Superior temporal gyrus (tissue), 1 donor: ENCODE measurements around the gene SLC51A.
A peak's percentile ranks its signal among the peaks of the same experiment; 100 is the strongest.

Source experiments
- DNase-seq: peaks from one replicate; pipeline ENCODE4 v3.0.0-alpha.2; 2016; ENCODE audit errors: extremely low spot score

Gene SLC51A

DNA sequence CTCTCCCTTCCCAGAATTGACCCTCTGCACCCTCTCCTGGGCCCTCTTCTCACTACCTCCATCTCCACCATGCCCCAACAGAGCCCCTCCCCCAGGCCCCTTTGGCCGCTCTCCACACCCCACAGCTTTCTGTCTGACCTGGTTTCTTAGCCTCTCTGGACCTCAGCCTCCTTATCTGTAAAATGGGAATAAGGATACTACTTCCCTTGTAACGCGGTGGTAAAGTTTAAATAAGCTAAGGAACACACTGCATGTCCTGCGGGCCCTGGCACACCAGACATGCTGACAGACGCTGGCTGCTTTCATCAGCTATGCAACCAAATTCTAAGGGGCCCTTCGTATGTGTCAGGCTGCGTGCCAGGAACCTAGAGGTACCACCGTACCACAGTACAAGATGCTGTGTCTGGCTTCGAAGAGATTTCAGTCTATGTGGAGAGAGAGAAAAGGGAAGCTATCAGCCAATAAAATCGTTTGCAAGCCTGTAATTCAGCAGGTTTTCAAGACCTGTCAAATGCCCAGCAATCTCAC, 777 bp upstream of the SLC51A start:
- no peak for DNase-seq

GRCh38 chr3:196216681-196217211, 412 bp downstream of the SLC51A start:
- no peak for DNase-seq

DNA sequence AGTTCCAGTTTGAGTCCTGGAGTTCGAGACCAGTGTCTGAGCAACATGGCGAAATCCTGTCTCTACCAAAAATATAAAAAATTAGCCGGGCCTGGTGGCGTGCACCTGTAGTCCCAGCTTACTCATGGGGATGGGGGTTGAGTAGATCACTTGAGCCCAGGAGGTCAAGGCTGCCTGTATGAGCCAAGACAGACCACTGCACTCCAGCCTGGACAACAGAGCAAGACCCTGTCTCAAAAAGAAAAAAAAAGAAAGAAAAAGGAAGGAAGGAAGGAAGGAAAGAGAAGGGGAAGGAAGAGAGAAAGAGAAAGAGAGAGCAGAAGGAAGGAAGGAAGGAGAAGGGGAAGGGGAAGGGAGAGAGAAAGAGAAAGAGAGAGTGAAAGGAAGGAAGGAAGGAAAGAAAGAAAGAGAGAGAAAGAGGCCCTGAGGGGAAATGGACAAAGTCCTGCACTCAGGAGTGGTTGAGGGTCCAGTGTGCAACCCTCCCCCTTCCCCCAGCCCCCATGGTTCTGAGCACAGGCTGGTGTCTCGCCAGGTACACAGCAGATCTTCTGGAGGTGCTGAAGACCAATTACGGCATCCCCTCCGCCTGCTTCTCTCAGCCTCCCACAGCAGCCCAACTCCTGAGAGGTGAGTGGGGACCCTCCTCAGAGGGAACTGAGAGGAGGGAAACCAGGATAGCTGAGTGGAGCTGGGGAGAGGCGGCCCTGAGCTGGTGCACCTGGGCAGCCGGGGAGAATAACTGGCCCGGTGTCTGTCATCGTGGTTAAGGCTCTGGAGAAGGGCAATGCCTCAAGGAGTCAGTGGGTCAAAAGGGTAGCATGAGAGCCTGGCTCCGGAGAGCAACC, 1.2 kb downstream of the SLC51A start:
- DNase-seq: no peak

DNA sequence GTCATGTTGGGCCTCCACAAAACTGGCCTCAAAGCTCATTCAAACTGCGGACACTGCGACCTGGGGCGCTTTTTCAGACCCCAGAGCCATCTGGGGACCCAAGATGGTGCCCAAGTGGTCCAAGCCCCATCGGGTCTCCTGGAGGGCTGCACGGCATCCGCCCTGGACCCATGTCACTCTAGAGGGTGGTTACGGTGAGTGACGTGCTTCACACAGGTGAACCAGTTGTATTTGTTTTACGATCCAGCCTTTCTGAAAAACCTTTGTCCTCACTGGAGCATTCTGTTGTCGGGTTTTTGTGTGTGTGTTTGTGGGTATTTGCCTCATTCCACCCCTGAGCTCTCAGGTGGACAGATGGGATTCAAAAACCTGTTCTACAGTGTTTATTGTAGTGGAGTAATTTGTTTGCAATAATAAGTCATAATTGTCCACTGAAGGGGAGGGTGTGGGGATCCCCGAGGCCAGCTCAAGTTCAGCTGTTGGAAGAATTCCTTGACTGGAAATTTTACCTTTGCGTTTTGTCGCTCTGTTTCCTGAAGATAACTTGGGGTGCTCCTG, 1.9 kb downstream of the SLC51A start:
- no peak for DNase-seq

- peak; percentile 75 for DNase-seq
Observed at GRCh38 chr3:196219194-196219969, 3.0 kb downstream of the SLC51A start.

- no peak for DNase-seq
Observed at GRCh38 chr3:196219970-196220311, 3.6 kb downstream of the SLC51A start.

DNA sequence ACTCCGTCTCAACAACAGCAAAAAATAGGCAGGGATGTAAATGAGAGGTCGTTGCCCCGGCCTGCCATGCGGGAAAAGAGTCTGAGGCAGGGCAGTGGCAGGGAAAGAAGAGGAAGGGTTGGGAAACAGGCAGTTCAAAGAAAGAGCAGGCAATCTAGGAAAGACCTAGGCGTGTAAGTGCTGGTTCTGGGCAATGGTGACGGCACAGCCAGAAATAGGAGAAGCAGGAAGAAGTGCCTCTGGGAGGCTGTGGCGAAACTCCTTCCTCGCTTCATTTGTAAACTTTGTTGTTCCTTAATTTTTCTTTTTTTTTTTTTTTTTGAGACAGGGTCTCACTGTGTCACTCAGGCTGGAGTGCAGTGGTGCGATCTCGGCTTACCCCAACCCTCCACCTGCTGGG, 4.3 kb downstream of the SLC51A start:
- DNase-seq: no peak

DNA sequence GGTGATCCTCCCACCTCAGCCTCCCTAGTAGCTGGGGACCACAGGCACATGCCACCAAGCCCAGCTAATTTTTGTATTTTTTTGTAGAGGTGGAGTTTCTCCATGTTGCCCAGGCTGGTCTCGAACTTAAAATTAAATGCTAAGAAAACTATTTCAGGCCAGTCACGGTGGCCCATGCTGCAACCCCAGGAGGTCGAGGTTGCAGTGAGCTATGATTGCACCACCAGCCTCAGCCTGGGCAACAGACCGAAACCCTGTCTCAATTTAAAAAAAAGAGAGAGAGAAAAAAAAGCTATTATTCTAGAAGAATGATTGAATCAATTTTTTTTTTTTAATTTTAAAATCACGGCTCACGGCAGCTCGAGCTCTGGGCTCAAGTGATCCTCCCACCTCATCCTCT, 4.7 kb downstream of the SLC51A start:
- no peak for DNase-seq

DNA sequence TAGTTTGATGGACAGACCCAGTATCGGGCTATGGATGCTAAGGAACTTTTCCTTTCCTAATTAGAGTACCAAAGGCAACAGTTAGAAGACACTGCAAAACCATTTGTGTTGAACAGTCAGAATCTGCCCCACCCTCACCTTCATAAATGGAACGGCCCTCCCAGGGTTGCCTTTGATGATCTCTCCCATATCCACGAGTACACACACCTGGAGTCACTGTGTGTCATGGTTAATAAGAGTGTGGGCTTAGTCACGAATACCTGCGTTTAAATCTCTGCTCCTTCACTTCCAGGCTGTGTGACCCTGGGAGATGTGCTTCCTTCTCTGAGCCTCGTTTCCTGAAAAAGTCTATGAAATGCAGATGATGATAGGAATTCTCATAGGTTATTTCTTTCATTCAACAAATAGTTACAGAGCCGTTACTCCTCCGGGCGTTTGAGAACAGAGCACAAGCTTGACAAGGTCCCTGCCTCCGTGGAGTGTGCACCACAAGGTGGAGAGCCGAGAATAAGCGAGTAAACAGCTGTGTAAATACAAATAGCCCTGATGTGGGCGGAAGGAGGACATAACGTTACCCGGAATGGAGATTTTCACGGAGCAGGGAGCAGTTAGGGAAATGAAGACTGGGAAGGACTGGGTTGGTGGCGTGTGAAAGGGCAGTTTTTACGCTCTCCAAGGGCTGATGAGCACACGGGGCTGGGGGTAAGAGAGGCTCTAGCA, 6.7 kb downstream of the SLC51A start:
- no peak for DNase-seq

- no peak for DNase-seq
Observed at GRCh38 chr3:196225086-196225485, 8.8 kb downstream of the SLC51A start.

- DNase-seq: no peak
Observed at GRCh38 chr3:196225763-196226364, 9.5 kb downstream of the SLC51A start.

DNA sequence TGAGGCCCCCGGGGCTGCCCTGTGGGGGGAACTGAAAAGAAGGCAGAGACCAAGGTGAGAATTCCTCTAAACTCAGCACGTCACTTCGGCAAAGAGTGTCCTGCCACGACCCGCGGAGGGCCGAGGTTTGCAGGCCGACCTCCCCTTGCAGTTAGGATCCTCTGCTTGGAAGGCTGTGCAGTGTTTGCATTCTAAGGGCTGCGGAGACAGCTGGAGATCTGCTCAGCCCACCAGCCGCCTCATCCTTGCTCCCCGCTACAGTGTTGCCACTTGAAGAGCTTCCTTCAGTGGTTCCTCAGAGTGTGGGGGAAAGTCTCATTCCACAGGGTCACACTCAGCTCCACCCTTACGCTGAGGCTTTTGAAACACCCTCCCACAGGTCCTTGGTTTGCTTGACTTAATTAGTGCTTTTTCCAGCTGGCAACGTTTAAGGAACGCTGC, 10.8 kb downstream of the SLC51A start:
- no peak for DNase-seq

DNA sequence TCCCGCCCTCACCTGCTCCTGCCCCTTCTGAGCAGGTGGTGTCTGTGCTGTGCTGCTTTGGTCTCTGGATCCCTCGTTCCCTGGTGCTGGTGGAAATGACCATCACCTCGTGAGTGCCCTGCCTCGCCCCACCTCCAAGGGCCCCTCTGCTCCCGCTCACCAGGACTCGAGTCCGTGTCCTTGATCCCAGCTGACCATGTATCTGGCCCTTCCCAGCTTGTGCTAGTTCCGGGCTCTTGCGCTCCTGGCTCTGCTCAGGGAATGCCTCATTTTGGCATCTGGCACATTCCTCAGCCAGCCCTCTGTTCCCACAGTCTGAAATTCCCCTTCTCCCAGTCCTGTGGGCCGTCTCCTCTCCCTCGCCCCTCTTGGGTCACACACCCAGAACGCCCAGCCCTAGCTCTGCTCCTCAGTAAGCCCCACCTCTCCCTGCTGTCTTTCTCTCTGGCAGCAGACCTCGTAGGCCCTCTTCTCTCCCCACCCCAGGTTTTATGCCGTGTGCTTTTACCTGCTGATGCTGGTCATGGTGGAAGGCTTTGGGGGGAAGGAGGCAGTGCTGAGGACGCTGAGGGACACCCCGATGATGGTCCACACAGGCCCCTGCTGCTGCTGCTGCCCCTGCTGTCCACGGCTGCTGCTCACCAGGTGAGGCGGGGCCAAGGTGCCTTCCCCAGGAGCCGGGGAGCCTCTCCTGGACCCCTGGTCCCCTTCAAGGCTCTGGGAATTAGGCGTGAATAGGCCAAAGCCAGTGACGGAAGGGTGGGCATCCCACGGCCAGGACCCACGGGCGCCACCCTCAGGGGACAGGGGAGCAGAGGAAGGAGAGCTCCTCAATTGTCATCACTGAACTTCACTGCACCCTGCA, 11.5 kb downstream of the SLC51A start:
- no peak for DNase-seq

DNA sequence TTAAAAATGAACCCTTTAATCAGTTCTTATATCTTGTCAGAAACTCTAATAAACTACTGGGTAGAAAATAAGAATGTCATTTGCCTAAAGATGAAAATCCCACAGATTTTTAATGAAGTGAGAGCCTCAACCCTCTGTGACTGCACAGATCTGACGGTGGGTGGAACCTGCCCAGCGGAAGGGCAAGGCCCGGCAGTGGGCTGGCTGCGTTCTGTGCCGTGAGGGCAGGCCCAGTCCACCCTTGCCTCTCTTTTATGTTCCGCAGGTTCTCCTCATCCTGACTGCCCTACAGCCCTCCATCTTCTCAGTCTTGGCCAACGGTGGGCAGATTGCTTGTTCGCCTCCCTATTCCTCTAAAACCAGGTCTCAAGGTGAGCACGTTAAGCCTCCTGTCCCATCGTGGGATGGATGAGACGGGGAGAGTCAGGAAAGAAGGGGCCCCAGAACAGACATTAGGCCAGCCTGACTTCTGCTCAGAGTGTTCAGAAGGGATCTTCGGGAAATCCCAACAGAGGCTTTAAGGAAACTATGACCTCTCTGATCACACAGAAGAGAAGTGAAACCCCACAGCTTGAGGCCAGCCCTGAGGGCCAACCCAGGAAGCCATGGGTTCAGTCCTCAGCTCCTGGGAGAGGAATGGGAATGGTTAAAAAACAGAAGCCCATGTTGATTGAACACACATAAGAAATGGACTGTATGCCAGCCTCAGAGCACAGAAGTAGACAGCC, 16.0 kb downstream of the SLC51A start:
- no peak for DNase-seq

- DNase-seq: no peak
Observed at GRCh38 chr3:196232882-196233251, 16.5 kb downstream of the SLC51A start.

DNA sequence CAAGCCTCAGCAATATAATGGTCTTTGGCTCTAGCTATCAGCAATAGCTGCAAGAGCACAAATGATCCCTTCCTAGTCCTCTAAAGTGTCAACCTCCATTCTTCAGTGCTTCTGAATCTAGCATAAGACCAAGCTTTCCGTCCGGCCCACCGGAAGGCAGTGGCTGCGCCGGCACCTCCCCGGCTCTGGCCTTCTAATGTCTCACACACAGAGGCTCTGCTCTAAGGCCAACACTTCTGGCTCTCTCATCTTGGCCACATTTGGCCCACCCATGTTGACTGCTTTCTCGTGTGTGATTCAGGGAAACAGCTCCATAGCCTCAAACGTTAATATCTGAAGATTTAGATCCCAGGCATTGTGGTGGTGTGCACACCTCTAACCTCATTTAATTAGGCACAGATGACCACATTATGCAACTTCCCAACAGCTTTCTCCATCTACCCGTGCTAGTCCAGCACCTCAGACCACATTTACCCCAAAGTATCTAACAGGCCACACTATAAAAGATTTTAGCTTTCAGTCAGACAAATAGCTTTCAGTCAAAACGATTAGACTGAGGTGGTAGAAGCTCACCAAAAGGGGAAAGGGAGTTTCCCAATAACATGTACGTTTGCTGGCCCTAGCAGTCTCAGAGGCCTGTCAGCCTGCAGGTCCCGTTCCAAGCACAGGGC, 19.3 kb downstream of the SLC51A start:
- no peak for DNase-seq

DNA sequence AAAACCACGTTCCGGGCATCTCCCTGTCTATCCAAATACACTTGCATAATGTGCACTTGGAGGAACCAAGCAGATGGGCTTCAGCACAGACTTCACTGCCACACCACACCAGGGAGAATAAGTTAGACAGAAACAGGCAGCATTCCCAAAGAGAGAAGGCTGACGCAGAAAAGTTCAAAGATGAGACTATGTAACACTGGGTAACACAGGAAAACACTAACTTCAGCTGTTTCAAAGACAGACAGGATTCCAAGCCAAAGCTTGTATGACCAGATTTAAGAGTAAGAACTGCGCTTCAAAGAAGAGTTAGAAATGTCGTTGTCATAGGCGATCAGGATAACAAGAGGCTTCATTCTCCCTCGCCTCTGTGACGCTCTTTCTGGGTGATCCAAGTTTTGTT, 19.9 kb downstream of the SLC51A start:
- DNase-seq: no peak

DNA sequence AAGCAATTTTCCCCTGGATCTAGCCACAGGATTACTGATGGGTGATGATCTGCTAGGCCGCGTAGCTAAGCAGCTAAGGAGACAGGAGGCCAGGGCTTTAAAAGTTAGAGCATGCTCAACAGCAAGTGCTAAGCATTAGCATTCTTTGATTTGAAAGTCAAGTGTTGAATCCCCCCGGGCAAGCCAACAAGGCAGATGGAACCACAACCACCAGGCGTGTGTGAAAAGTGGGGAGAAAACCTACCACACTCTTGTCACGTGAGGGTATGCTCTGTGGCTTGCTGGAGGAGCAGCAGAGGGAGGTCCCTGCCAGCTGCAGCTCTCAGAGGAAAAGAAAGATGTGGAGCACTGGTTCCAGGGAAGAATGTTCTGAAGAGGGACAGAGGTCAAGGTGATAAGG, 20.9 kb downstream of the SLC51A start:
- DNase-seq: no peak
